Measurements from ENCODE around the gene GSTA4.

GSTA4 gene, protein sequence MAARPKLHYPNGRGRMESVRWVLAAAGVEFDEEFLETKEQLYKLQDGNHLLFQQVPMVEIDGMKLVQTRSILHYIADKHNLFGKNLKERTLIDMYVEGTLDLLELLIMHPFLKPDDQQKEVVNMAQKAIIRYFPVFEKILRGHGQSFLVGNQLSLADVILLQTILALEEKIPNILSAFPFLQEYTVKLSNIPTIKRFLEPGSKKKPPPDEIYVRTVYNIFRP

GRCh38 chr6:52995089-52995912 lies at the start of gene GSTA4:
TSS of gene GSTA4 (minus strand) at chr6:52995284. CDS start at chr6:52994243, 1,041 bp downstream.
- DNase-seq: peak; percentile 95

GRCh38 chr6:53044572-53044971 lies 49.5 kb upstream of the GSTA4 start:
- no peak for DNase-seq

DNA sequence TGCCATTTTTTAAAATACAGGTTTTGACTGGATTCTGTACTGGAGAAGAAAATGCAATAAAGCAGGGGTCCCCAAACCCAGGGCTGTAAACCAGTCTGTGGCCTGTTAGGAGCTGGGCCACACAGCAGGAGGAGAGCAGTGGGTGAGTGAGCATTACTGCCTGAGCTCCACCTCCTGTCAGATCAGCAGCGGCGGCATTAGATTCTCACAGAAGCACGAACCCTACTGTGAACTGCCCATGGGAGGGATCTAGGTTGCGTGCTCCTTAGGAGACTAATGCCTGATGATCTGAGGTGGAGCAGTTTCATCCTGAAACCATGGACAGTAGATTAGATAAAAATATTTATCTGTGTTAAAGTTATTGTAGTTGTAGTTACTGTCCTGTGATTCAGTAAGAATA lies 49.0 kb upstream of the GSTA4 start:
- no peak for DNase-seq

GRCh38 chr6:53043581-53043980 lies 48.5 kb upstream of the GSTA4 start:
- no peak for DNase-seq

GRCh38 chr6:53042112-53042511 lies 47.0 kb upstream of the GSTA4 start:
- no peak for DNase-seq

DNA sequence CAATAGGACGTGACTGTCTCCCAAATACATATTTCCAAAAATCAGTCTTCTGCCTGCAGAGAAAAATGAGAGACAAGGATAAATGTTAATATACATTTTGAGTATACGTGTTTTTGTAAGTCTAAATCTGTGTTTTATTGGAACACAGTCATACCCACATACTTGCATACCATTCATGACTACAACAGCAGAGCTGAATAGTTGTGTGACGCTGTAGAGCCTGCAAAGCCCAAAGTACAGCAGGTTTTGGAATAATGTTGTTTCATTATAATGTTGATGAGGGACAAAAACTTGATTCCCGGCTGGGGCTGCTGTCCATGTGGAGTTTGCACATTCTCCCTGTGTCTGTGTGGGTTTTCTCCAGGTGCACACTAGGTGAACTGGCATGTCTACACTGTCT lies 46.3 kb upstream of the GSTA4 start:
- no peak for DNase-seq

GRCh38 chr6:53038596-53038995 lies 43.5 kb upstream of the GSTA4 start:
- DNase-seq: no peak

- no peak for DNase-seq
These were observed 43.1 kb upstream of the GSTA4 start for GRCh38 chr6:53038141-53038540.

DNA sequence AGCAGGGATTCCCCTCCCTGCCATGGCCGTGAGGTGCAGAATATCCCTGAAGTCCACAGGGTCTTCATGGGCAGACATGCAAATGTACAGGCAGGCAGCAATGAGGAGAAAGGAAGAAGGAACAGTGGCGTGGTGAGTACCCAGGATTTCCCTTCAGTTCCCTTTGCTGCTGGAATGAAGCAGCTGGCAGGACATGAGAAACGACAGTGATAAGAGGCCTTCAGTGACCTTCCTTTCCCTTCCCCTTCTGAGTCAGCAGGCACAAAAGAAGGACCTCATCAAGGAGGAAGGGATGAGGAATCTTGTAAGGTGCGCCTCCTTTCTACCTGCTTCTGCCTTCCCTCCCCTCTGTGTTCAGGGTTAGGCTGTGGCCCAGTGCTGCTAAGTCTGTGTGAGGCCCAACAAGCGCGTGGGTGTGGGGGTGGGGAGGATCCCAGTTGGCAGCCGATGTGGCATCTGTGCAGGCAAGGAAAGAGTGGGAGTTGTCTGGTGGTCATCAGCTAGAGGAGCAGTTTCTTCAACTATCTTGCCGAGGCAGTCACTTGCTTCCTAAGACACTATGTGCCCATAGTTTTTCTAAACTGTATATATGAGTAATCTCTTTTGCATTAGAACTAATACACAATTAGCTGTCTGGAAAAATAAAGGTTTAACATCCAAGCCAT lies 40.6 kb upstream of the GSTA4 start:
- DNase-seq: no peak

DNA sequence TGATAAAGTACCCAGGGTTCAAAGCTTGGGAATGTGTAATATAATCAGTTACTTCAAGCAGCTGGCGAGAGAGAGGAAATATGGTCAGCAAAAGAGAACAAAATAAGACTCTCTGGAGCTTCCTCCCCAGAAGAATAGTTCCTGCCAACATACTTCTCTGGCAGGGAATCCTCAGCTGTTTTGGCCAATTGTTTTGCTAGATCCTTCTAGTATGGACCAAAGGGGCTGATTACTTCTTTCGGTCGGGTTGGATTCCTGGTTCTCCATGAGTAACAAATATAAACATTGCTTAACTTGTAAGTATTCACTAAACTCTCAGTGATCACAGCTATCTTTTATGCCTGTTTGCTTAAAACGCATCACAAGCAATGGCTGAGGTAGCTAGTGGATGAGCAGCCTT lies 38.7 kb upstream of the GSTA4 start:
- no peak for DNase-seq

GRCh38 chr6:53032849-53033248 lies 37.8 kb upstream of the GSTA4 start:
- DNase-seq: no peak

DNA sequence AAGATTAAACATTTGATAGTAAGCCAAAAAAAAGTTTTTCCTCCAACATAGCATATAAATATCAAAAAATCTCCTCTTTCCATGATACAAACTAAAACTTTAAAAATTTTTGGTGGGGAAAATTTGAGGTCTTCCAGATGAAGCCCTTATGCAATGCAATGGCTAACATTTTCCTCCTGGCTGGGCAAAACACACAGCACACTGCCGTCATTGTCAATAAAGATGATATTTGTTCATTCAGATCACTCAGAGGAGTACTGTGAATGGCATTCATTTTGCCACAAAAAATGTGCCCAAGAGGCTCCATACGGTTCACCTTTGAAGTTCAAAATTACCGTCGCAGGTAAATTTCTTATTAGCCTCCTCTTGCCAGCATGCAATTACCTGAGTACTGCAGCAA lies 36.2 kb upstream of the GSTA4 start:
- no peak for DNase-seq

GRCh38 chr6:53029761-53030160 lies 34.7 kb upstream of the GSTA4 start:
- no peak for DNase-seq

DNA sequence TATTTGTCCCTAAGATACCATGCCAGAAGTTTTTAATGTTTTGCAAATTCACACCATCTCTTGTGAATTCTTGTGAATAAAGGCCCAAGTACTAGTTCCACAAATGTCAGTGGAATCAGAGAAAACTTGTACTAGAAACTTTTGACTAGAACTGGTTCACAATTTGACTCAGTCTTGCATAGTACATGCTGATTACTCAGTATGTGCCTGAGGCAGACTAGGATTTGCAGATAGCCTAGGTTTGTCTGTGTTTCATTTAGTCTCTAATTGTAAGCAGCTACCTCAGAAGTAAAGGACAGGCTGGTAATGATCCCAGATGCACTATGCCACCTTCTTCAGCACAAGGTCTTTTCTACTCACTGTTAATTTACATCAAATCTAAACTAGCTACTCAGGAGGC lies 34.2 kb upstream of the GSTA4 start:
- no peak for DNase-seq

DNA sequence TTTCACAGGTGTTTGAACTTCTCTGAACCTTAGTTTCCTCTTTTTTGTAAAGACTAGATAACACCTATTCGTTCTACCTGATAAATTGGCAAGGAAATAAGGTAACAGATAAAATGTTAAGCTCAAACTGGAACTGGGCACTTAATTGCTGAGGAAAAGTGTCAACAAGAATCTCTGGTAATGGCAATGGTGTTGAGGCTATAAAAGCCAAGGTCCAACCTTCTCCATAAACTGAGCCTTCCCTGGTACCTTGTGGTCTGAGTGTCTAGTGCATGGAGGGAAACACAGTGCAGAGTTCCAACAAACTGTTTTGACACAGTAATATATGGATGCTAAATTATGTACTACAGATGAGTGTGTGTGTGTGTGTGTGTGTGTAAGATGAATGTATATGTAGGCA lies 33.4 kb upstream of the GSTA4 start:
- DNase-seq: no peak

GRCh38 chr6:53027131-53027718 lies 32.1 kb upstream of the GSTA4 start:
- DNase-seq: no peak

- no peak for DNase-seq
These were observed 31.4 kb upstream of the GSTA4 start for GRCh38 chr6:53026526-53026925.

- DNase-seq: no peak
These were observed 28.2 kb upstream of the GSTA4 start for GRCh38 chr6:53023323-53023722.

- DNase-seq: no peak
These were observed 25.1 kb upstream of the GSTA4 start for GRCh38 chr6:53020005-53020744.

DNA sequence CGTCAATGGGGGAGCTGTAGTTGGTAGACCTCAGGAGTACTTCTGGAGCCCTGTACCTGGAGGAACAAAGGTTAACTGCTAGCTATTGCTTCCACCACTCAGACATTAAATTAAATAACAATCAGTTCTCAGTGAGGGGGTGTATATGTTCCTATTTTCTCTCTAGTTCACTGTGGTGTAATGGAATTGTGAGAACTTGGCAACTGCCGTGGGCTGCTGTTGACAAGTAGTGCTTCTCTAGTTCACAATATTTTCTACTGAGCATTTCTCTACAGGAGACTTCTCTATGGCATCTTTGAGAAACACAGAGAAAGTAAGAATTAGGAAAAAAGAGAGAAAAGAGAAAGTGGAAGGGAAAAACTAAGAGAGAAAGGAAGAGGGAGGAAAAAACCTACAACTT lies 23.4 kb upstream of the GSTA4 start:
- DNase-seq: no peak

- DNase-seq: no peak
These were observed 20.4 kb upstream of the GSTA4 start for GRCh38 chr6:53015486-53015885.

DNA sequence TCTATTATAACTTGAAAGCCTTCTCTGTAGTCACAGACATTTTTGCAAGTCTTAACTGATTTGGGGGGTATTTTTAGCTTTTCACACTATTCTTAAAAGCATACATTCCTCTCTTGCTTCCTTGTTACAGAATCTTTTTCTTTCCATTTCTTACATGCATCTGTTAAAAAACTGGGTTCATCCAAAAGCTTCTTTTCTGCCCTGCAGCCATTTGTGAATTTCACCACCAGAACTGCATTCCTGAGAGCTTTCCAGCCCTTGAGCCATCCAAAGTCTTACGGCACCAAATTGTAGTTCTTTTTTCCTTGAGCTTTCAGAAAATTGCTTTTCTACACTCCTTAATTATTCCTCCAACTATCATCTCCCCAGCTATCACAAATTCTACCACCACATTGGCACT lies 19.7 kb upstream of the GSTA4 start:
- no peak for DNase-seq

DNA sequence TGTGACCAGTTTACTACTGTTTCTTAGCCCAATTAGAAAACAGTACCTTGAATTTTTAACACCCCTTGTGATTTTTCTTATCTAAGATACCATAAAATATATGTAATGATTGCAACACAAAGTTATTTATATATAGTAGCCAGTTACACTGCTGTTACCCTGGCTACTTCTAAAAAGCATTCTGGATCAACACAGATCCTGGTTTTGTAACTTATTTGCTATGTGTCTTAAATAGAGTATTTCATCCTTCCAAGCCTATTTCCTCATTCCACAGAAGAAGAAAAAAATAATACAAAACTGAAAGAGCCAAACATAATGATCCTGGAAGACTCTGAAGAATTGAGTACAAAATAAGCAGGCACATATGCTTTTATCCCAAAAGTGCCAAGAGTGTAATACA lies 19.0 kb upstream of the GSTA4 start:
- DNase-seq: no peak

Measured in NCI-H1092 (cell line).